Hepatocyte (in vitro differentiated cells): ENCODE data around the gene PSMB2. TPM values are rescaled to one million over a fixed set of nuclear protein-coding genes. Genes with fewer than 3 reads are reported as not detected.

ENCODE experiments used
- DNase-seq: peaks from one replicate; pipeline ENCODE4 v3.0.0-alpha.2; 2016; ENCODE audit warnings: low spot score
- H2AFZ ChIP-seq: fragments of 200-600 bp; sonication (generic); 2 replicates; pipeline ENCODE4 v1.6.0; 2016; ENCODE audit warnings: antibody characterized with exemption, mild to moderate bottlenecking
- H3K27ac ChIP-seq: fragments of 200-600 bp; sonication (generic); 2 replicates; pipeline ENCODE4 v1.5.1; 2016; ENCODE audit warnings: mild to moderate bottlenecking
- H3K27me3 ChIP-seq: fragments of 200-600 bp; sonication (generic); 2 replicates; pipeline ENCODE4 v1.6.1; 2016
- H3K36me3 ChIP-seq: fragments of 200-600 bp; sonication (generic); replicated peaks from 2 replicates; pipeline ENCODE4 v1.5.1; 2016; ENCODE audit warnings: low read depth; ENCODE audit not compliant: insufficient read depth
- H3K4me1 ChIP-seq: fragments of 200-600 bp; sonication (generic); 2 replicates; pipeline ENCODE4 v1.5.1; 2016; ENCODE audit warnings: mild to moderate bottlenecking, moderate library complexity; ENCODE audit not compliant: insufficient read depth
- H3K4me2 ChIP-seq: fragments of 200-600 bp; sonication (generic); 2 replicates; pipeline ENCODE4 v1.6.0; 2016
- H3K4me3 ChIP-seq: fragments of 200-600 bp; sonication (generic); 2 replicates; pipeline ENCODE4 v1.5.1; 2016; ENCODE audit warnings: mild to moderate bottlenecking
- H3K79me2 ChIP-seq: fragments of 200-600 bp; sonication (generic); 2 replicates; pipeline ENCODE4 v1.6.0; 2017; ENCODE audit warnings: mild to moderate bottlenecking
- H3K9me2 ChIP-seq: fragments of 200-600 bp; sonication (generic); replicated peaks from 2 replicates; pipeline ENCODE4 v1.6.0; 2017; ENCODE audit warnings: mild to moderate bottlenecking; ENCODE audit not compliant: insufficient read depth
- H3K9me3 ChIP-seq: fragments of 200-600 bp; sonication (generic); 2 replicates; pipeline ENCODE4 v1.5.1; 2016; ENCODE audit warnings: low read depth, mild to moderate bottlenecking
- H4K20me1 ChIP-seq: fragments of 200-600 bp; sonication (generic); 2 replicates; pipeline ENCODE4 v1.6.0; 2016; ENCODE audit warnings: mild to moderate bottlenecking; ENCODE audit not compliant: insufficient read depth, poor library complexity, severe bottlenecking
- CTCF ChIP-seq: fragments of 200-600 bp; sonication (generic); IDR thresholded peaks from 2 replicates; pipeline ENCODE4 v1.5.1; 2016; ENCODE audit warnings: antibody characterized with exemption, mild to moderate bottlenecking; ENCODE audit not compliant: poor library complexity
- EZH2 ChIP-seq: fragments of 200-600 bp; sonication (generic); IDR thresholded peaks from 2 replicates; pipeline ENCODE4 v1.6.1; 2016; ENCODE audit warnings: antibody characterized with exemption, mild to moderate bottlenecking, borderline replicate concordance
- EZH2phosphoT487 ChIP-seq: fragments of 200-600 bp; sonication (generic); IDR thresholded peaks from one replicate; pipeline ENCODE4 v1.6.1; 2018; ENCODE audit warnings: antibody characterized with exemption, mild to moderate bottlenecking, low read depth, moderate library complexity; ENCODE audit not compliant: unreplicated experiment, severe bottlenecking
- WGBS: methylation state at CpG from one replicate; pipeline ENCODE4 v1.1.6; 2016; ENCODE audit warnings: low lambda C conversion rate; ENCODE audit errors: missing lambda C conversion rate; 5-methylcytosine and 5-hydroxymethylcytosine counted together
- polyA plus RNA-seq: library from polyadenylated mRNA; unstranded; fragments of >200 nt; fragmentation: Nextera tagmentation; extraction: Ambion mirVana; gene quantifications from 2 replicates; pipeline ENCODE4 v1.2.1, GENCODE V29; 2016
- total RNA-seq: library from RNA; depleted of rRNA; stranded (reverse); fragments of >200 nt; gene quantifications from 2 replicates; pipeline ENCODE4 v1.2.3, GENCODE V29; 2014

PSMB2 gene
- total and polyA plus RNA-seq, 2 experiments from 2014 or later = 42.6 to 98.8 TPM

DNA sequence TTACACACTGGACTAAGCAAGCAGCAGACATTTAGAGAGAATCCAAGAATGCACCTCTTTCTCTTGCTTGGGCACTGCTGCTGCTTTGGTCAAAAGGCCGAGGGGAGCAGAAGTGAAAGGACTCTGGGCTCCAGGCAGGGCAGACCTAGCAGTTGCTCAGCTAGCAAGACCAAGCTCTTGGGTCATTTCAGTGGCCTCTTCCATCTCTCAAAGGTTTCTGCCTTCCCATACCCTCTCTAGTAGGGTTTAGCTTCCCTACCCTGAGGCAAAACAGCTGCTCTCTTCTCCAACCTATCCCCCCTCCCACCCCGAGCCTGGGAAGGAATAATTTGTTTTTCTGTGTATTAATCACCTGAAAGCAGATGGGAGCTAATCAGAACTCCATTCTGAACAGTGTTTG is 42.4 kb downstream of the PSMB2 start:
- Histone ChIP-seq H3K4me1 (no peaks in the 10 kb centered on the region), H3K4me3 (no peak overlapping the region), H3K79me2 (no peaks in the 10 kb centered on the region), H2AFZ (no peak overlapping the region), H3K4me2 (no peak overlapping the region), H3K27ac (no peak overlapping the region), H3K36me3 (no peaks in the 10 kb centered on the region), H4K20me1 (no peaks in the 10 kb centered on the region), H3K27me3 (no peaks in the 10 kb centered on the region), H3K9me3 (no peaks in the 10 kb centered on the region), H3K9me2 (no peaks in the 10 kb centered on the region)
- WGBS = 69% methylated on average over 2 of the region's 2 CpGs
- no peak for DNase-seq
- TF ChIP-seq CTCF (no peak), EZH2 (no peak), EZH2phosphoT487 (no peak)

- Histone ChIP-seq H2AFZ (no peak overlapping the region), H3K4me2 (no peak overlapping the region), H4K20me1 (no peaks in the 10 kb centered on the region), H3K4me3 (no peak overlapping the region), H3K4me1 (no peaks in the 10 kb centered on the region), H3K9me2 (no peaks in the 10 kb centered on the region), H3K27me3 (no peaks in the 10 kb centered on the region), H3K79me2 (no peaks in the 10 kb centered on the region), H3K36me3 (no peaks in the 10 kb centered on the region), H3K9me3 (no peaks in the 10 kb centered on the region), H3K27ac (no peak overlapping the region)
- no peak for TF ChIP-seq EZH2
- TF ChIP-seq CTCF = no peak
- TF ChIP-seq EZH2phosphoT487 = no peak
- no peak for DNase-seq
- 89% methylated on average over 5 of the region's 5 CpGs for WGBS
Observed at GRCh38 chr1:35597870-35598269, 43.5 kb downstream of the PSMB2 start.

DNA sequence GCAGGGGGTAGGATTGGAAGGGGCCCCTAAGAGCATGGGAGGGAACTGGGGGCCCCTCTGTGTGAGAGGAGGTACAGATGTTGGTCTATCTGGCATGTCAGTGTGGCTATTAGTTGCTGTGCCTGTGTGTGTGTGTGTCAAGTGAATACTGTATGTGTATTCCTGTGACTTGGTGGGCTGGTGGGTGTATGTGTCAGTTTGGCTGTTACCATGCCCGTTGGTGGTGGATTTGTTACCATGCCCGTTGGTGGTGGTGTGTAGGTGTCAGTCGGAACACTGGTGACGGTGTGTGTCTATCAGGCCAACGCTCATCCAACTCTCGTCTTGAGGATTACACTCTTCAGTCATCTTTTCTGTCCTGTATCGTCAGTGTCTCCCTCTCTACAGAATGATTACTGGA is 45.6 kb downstream of the PSMB2 start:
- Histone ChIP-seq H3K9me2 (no peaks in the 10 kb centered on the region), H3K4me2 (no peak overlapping the region), H3K9me3 (no peaks in the 10 kb centered on the region), H3K36me3 (no peaks in the 10 kb centered on the region), H3K27ac (no peak overlapping the region), H3K4me3 (no peak overlapping the region), H4K20me1 (no peaks in the 10 kb centered on the region), H2AFZ (no peak overlapping the region), H3K79me2 (no peaks in the 10 kb centered on the region), H3K4me1 (no peaks in the 10 kb centered on the region), H3K27me3 (no peaks in the 10 kb centered on the region)
- TF ChIP-seq EZH2 (no peak), CTCF (no peak), EZH2phosphoT487 (no peak)
- no peak for DNase-seq
- WGBS = 97% methylated on average over 7 of the region's 7 CpGs
